ACHN (cell line): ENCODE measurements around the gene ACSL3.
"Not testable (repeated sequence)": the region's sequence is repeated elsewhere in the genome, so short reads cannot be mapped to it uniquely, and the experiment has no call there.

Experiments
- DNase-seq: peaks from one replicate; pipeline ENCODE4 v3.0.0-alpha.2; 2015
- in situ Hi-C: cut with HindIII; loops from 2 replicates; pipeline ENCODE4 v1.10.0; 2017; ENCODE audit warnings: low sequenced_read_pairs, low pct_ligation_motif_present, low pct_unique_long_range_greater_than_20kb

The ACSL3 gene

GRCh38 chr2:222902660-222903059 lies 41.8 kb downstream of the ACSL3 start:
- no peak for DNase-seq
- in situ Hi-C loops, result no loop called here

GRCh38 chr2:222903234-222904220 lies 42.7 kb downstream of the ACSL3 start:
- peak; percentile 89 for DNase-seq
- in situ Hi-C loops, result no loop called here

- in situ Hi-C loops, result no loop called here
- no peak for DNase-seq
Measured at GRCh38 chr2:222904557-222905258, 43.9 kb downstream of the ACSL3 start.

GRCh38 chr2:222907048-222907447 lies 46.2 kb downstream of the ACSL3 start:
- in situ Hi-C loops, result no loop called here
- no peak for DNase-seq

GRCh38 chr2:222907790-222908441 lies 47.1 kb downstream of the ACSL3 start:
- in situ Hi-C loops, result no loop called here
- no peak for DNase-seq

- DNase-seq, result no peak
- in situ Hi-C loops, result no loop called here
Measured at GRCh38 chr2:222909286-222909685, 48.5 kb downstream of the ACSL3 start.

- DNase-seq, result no peak
- in situ Hi-C loops, result no loop called here
Measured at GRCh38 chr2:222912117-222912516, 51.3 kb downstream of the ACSL3 start.

- in situ Hi-C loops, result no loop called here
Measured at GRCh38 chr2:222912776-222913175, 51.9 kb downstream of the ACSL3 start.

GRCh38 chr2:222915092-222915957 lies 54.5 kb downstream of the ACSL3 start:
- DNase-seq, result peak; percentile 49
- in situ Hi-C loops, result no loop called here

More at GRCh38 chr2:222912776-222913175, 51.9 kb downstream of the ACSL3 start:
- DNase-seq, result no peak

GRCh38 chr2:222916229-222917197 lies 55.7 kb downstream of the ACSL3 start:
- in situ Hi-C loops, result no loop called here

GRCh38 chr2:222917212-222917611 lies 56.4 kb downstream of the ACSL3 start:
- in situ Hi-C loops, result not testable (repeated sequence)

More at GRCh38 chr2:222916229-222917197, 55.7 kb downstream of the ACSL3 start:
- DNase-seq, result no peak

GRCh38 chr2:222919841-222920526 lies 59.1 kb downstream of the ACSL3 start:
- DNase-seq, result peak; percentile 74
- in situ Hi-C loops, result no loop called here

More at GRCh38 chr2:222917212-222917611, 56.4 kb downstream of the ACSL3 start:
- DNase-seq, result not testable (repeated sequence)

- DNase-seq, result no peak
- in situ Hi-C loops, result no loop called here
Measured at GRCh38 chr2:222920657-222921186, 59.9 kb downstream of the ACSL3 start.

GRCh38 chr2:222922019-222922800 lies 61.4 kb downstream of the ACSL3 start:
- in situ Hi-C loops, result no loop called here
- no peak for DNase-seq

GRCh38 chr2:222926915-222927314 lies 66.1 kb downstream of the ACSL3 start:
- in situ Hi-C loops, result no loop called here
- DNase-seq, result no peak

- in situ Hi-C loops, result no loop called here
- no peak for DNase-seq
Measured at GRCh38 chr2:222927600-222927999, 66.8 kb downstream of the ACSL3 start.
